Glutamatergic neuron (in vitro differentiated cells): Measurements from ENCODE around the gene LRRTM1. TPM values are rescaled to one million over a fixed set of nuclear protein-coding genes. Genes with fewer than 3 reads are reported as not detected.

Experiments
- DNase-seq: peaks from one replicate; pipeline ENCODE4 v3.0.0; 2022
- H3K27ac Mint-ChIP-seq: one replicate; pipeline ENCODE4 v1.8.0; 2020; ENCODE audit warnings: mild to moderate bottlenecking, mixed read lengths, inconsistent platforms; ENCODE audit not compliant: unreplicated experiment
- H3K27me3 Mint-ChIP-seq: one replicate; pipeline ENCODE4 v1.8.0; 2020; ENCODE audit warnings: mild to moderate bottlenecking, moderate library complexity, mixed read lengths, inconsistent platforms; ENCODE audit not compliant: unreplicated experiment
- H3K36me3 Mint-ChIP-seq: one replicate; pipeline ENCODE4 v1.8.0; 2020; ENCODE audit warnings: mild to moderate bottlenecking, mixed read lengths, inconsistent platforms; ENCODE audit not compliant: unreplicated experiment
- H3K4me1 Mint-ChIP-seq: one replicate; pipeline ENCODE4 v1.8.0; 2020; ENCODE audit warnings: mild to moderate bottlenecking, low read depth, mixed read lengths, inconsistent platforms; ENCODE audit not compliant: unreplicated experiment
- H3K4me3 Mint-ChIP-seq: one replicate; pipeline ENCODE4 v1.8.0; 2020; ENCODE audit warnings: mild to moderate bottlenecking, mixed read lengths, inconsistent platforms; ENCODE audit not compliant: unreplicated experiment
- H3K9me3 Mint-ChIP-seq: one replicate; pipeline ENCODE4 v1.8.0; 2020; ENCODE audit warnings: mild to moderate bottlenecking, moderate library complexity, mixed read lengths, inconsistent platforms; ENCODE audit not compliant: unreplicated experiment
- total RNA-seq: library from RNA; stranded (reverse); fragmentation: NEBNext Ultra II Directional; extraction: Animal tissue kit (Norgen Biotek cat#: 25700); gene quantifications from one replicate; pipeline ENCODE4 v1.2.1, GENCODE V29; 2021; ENCODE audit not compliant: unreplicated experiment
- TF ChIP-seq, protein P1 (sequence below): fragments of 200-600 bp; sonication (generic); IDR thresholded peaks from one replicate; pipeline ENCODE4 v1.5.0; 2021; ENCODE audit not compliant: partially characterized antibody, unreplicated experiment

Gene LRRTM1
- total RNA-seq, 1 donor from 2014 or later: 3.8 TPM

DNA sequence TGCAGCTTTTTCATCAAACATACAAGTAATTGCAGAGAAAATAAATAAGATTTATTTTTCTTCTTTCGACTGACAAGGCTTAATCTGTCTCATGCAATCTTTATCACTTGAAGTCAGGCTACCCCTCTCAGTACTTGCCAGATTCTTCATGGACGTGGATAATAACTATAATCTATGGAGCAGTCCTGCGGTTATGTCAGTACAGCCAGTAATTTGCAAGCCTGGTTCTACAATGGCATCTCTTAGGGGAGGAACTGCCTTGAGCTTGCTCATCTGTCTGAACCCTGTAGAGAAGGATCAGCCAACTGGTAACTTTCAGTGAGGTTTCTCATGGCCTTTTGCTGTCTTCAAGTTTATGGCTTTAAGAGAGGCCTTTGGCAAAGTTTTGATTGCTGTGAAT lies 35.5 kb upstream of the LRRTM1 start:
- Mint-ChIP-seq H3K27ac (no peak overlapping the region), H3K4me3 (no peak overlapping the region), H3K36me3 (no peaks in the 10 kb centered on the region), H3K4me1 (peaks cover 7% of the 10 kb centered on the region), H3K27me3 (no peaks in the 10 kb centered on the region), H3K9me3 (no peaks in the 10 kb centered on the region)
- TF ChIP-seq, protein P1, sequence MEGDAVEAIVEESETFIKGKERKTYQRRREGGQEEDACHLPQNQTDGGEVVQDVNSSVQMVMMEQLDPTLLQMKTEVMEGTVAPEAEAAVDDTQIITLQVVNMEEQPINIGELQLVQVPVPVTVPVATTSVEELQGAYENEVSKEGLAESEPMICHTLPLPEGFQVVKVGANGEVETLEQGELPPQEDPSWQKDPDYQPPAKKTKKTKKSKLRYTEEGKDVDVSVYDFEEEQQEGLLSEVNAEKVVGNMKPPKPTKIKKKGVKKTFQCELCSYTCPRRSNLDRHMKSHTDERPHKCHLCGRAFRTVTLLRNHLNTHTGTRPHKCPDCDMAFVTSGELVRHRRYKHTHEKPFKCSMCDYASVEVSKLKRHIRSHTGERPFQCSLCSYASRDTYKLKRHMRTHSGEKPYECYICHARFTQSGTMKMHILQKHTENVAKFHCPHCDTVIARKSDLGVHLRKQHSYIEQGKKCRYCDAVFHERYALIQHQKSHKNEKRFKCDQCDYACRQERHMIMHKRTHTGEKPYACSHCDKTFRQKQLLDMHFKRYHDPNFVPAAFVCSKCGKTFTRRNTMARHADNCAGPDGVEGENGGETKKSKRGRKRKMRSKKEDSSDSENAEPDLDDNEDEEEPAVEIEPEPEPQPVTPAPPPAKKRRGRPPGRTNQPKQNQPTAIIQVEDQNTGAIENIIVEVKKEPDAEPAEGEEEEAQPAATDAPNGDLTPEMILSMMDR: no peak
- DNase-seq: no peak

DNA sequence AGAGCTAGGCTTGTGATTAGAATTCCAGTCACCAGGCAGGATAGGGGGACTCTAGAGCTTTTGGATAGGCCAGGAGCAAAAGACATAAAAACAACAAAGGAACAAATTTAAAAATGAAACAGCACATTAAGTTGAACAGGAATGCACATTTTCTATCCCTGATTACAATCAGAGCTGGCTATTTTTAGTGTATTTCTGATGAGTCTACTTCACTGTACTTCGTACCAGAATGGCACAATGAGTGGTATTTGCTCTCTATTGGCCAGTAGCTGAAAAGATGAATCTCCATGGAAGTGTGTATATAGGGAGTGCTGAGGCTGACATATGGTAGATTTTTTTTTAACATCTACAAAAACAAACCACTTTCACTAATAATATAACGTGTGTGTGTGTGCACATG lies 34.2 kb upstream of the LRRTM1 start:
- H3K9me3 Mint-ChIP-seq: no peaks in the 10 kb centered on the region
- no peaks in the 10 kb centered on the region for H3K27me3 Mint-ChIP-seq
- TF ChIP-seq, protein P1: no peak
- no peak overlapping the region for H3K27ac Mint-ChIP-seq
- DNase-seq: no peak
- no peak overlapping the region for H3K4me3 Mint-ChIP-seq
- peaks cover 12% of the 10 kb centered on the region for H3K4me1 Mint-ChIP-seq
- H3K36me3 Mint-ChIP-seq: no peaks in the 10 kb centered on the region

- TF ChIP-seq, protein P1: no peak
- H3K9me3 Mint-ChIP-seq: no peaks in the 10 kb centered on the region
- peaks cover 19% of the 10 kb centered on the region for H3K4me1 Mint-ChIP-seq
- no peaks in the 10 kb centered on the region for H3K27me3 Mint-ChIP-seq
- no peak overlapping the region for H3K4me3 Mint-ChIP-seq
- no peaks in the 10 kb centered on the region for H3K36me3 Mint-ChIP-seq
- DNase-seq: no peak
- H3K27ac Mint-ChIP-seq: no peak overlapping the region
These were observed 30.9 kb upstream of the LRRTM1 start for GRCh38 chr2:80335411-80335810.

- no peak overlapping the region for H3K4me3 Mint-ChIP-seq
- TF ChIP-seq, protein P1: no peak
These were observed 29.3 kb upstream of the LRRTM1 start for GRCh38 chr2:80333886-80334285.

DNA sequence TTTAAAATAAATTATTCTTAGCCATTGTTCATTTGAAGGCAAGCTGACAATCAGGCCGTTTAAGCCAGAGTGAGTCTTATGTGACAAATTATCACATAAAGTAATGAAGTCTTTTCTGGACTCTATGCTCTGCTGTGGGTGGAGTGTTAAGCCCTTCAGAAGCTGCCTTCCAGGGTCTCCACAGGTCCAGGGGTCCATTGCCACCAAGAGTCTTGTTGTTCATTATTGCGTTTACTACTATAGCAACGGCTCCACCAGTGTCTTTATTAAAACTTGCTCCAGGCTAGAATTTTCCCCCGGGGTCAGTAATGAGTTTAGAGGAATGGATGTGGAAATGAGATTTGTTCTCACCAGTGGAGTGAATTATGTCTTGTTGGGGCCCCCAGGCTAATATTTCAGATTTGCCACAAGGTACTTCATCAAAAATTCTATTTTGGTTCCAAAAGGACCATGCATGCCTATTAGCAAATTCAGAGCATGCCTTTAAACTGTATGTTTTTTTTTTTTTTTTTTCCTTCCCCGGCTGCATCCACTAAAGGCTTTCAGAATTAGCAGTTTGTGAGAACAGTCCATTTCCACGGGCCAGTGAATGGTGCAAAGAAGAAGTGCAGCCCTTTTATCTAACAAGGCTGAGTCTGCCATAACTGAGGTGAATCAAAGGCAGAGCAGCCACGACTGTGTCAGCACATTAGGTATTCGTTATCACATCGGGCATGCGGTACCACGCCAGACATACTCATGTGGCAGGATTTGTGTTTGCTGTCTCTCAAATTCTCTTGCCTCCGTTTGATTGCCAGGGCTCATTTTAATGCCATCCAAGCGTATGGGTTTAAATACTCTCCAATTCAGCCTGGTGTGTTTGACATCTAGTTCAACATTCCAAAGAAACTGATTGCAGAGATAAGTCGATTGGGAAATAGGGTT lies 26.2 kb upstream of the LRRTM1 start:
- H3K9me3 Mint-ChIP-seq: no peaks in the 10 kb centered on the region
- peaks cover 30% of the 10 kb centered on the region for H3K4me1 Mint-ChIP-seq
- no peak for DNase-seq
- no peak overlapping the region for H3K4me3 Mint-ChIP-seq
- TF ChIP-seq, protein P1: no peak
- H3K27me3 Mint-ChIP-seq: peaks cover 3% of the 10 kb centered on the region
- no peak overlapping the region for H3K27ac Mint-ChIP-seq
- H3K36me3 Mint-ChIP-seq: no peaks in the 10 kb centered on the region

More at GRCh38 chr2:80333886-80334285, 29.3 kb upstream of the LRRTM1 start:
- Mint-ChIP-seq H3K9me3 (no peaks in the 10 kb centered on the region), H3K36me3 (no peaks in the 10 kb centered on the region), H3K27ac (no peak overlapping the region), H3K27me3 (peaks cover 3% of the 10 kb centered on the region), H3K4me1 (peaks cover 20% of the 10 kb centered on the region)
- DNase-seq: no peak
